GM12891 (cell line): Measurements from ENCODE around the gene MTERF2.

Experiments used
- DNase-seq: peaks from one replicate; pipeline ENCODE4 v3.0.0; 2011; ENCODE audit warnings: low spot score; ENCODE audit not compliant: insufficient read length
- FAIRE-seq: peaks from 2 replicates; lab custom pipeline; 2011; peaks lifted over from hg19 to GRCh38; lab: Jason Lieb, UNC
- PAX5 ChIP-seq: IDR thresholded peaks from 2 replicates; pipeline ENCODE4 v1.6.1; 2011; ENCODE audit warnings: low read length, moderate library complexity, mild to moderate bottlenecking; ENCODE audit not compliant: insufficient read depth, severe bottlenecking
- POLR2A ChIP-seq: IDR thresholded peaks from 2 replicates; pipeline ENCODE4 v1.6.1; 2011; ENCODE audit warnings: low read depth, low read length, control low read depth
- POLR2AphosphoS5 ChIP-seq: IDR thresholded peaks from 2 replicates; pipeline ENCODE4 v1.6.1; 2011; ENCODE audit warnings: low read depth, low read length, control low read depth
- POU2F2 ChIP-seq: IDR thresholded peaks from 2 replicates; pipeline ENCODE4 v1.6.1; 2011; ENCODE audit warnings: low read depth, mild to moderate bottlenecking, control low read depth, low read length, moderate library complexity
- SPI1 ChIP-seq: IDR thresholded peaks from 2 replicates; pipeline ENCODE4 v1.6.1; 2011; ENCODE audit warnings: low read depth, low read length, control low read depth
- TAF1 ChIP-seq: IDR thresholded peaks from 2 replicates; pipeline ENCODE4 v1.6.1; 2011; ENCODE audit warnings: low read depth, low read length, control low read depth

MTERF2 gene

DNA sequence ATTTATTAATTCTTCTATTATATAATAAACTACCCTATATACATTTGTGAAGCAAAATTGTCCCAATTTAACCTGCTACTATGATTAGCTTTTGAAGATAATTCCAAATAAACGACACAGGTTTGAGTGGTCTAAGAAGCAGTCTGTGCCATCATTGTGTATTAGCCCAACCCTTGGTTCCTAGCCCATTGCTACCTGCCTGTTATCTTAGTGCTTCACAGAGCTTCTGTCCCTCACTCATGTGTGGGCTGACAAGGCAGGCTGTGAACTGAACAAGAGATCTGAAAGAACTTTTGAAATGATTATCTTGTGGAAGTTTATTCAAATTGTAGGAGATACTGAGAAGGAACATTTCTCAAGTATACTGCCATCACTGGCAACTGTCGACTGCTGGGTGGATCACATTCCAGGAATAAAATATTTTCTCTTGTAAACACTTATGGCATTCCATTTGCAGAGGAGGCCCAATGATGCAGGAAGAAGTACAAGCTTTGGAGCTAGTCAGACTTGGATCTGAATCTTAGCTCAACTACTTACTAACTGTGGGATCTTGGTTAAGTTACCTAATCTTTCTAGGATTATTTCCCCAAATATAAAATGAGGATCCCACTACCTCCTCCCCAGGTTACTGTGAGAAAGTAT, 7.8 kb upstream of the MTERF2 start:
- TF ChIP-seq POLR2AphosphoS5 (no peak), TAF1 (no peak), POU2F2 (no peak), SPI1 (no peak), PAX5 (no peak), POLR2A (no peak)
- FAIRE-seq (no peak), DNase-seq (no peak)

DNA sequence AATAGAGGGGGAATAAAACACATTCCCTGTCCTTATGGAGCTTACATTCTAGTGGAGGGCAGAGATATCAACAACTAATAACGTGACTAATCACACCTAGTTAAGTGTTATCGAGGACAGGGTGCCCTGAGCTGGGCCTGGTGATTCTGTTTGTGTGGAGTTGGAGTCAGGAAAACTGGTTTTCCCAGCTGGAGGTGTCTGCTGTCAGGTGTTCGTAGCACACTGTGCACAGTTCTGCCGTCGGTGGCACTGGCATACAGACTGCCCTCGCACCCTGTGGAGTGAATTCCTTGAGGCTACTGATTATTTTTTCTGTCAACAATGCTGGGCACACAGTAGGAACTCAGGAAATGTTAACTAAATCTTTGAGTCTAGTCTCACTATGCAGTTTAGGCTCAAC, 900 bp upstream of the MTERF2 start:
- DNase-seq: no peak
- no peak for FAIRE-seq
- TF ChIP-seq POLR2AphosphoS5 (no peak), POLR2A (no peak), TAF1 (no peak), SPI1 (no peak), PAX5 (no peak)

DNA sequence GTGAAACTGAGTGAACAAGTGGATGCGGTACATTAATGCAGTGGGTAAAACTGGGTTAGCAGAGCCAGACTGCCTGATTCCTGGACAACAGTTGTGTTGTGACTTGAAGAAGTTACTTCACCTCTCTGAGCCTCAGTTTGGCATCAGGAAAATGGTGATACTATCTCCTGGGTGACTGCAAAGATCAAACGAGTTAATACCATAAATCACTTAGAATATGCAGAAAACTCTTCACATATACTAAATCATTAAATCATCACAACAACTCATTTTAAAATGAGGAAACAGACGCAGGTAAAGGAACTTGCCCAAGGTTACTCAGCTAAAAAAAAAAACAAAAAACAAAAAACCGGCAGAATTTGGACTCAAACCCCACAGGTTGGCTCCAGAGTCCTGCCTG, 811 bp downstream of the MTERF2 start:
- DNase-seq (no peak), FAIRE-seq (no peak)
- TF ChIP-seq POLR2AphosphoS5 (no peak), SPI1 (no peak), POLR2A (no peak), POU2F2 (no peak)

DNA sequence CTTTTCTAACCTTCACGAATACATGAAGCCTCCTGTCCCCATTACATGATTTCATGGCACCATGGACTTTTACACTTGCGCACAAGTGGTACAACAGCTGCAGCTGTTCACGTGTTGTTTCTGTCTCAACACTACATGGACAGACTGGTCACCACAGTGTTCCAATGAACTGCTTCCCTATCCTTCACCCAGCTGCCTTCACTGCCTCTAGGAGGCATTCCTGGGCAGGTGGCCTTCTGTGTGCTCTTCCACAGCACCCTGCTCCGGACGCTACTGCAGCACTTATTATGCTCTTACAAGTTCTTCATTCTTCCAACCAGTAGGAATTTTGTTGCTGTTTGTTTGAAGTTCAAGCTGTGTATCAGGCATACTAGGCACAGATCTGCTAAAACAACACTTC, 1.5 kb downstream of the MTERF2 start:
- TF ChIP-seq POU2F2: no peak
- TF ChIP-seq SPI1: no peak
- no peak for TF ChIP-seq TAF1
- no peak for TF ChIP-seq PAX5
- no peak for TF ChIP-seq POLR2AphosphoS5
- TF ChIP-seq POLR2A: no peak
- DNase-seq (no peak), FAIRE-seq (no peak)

DNA sequence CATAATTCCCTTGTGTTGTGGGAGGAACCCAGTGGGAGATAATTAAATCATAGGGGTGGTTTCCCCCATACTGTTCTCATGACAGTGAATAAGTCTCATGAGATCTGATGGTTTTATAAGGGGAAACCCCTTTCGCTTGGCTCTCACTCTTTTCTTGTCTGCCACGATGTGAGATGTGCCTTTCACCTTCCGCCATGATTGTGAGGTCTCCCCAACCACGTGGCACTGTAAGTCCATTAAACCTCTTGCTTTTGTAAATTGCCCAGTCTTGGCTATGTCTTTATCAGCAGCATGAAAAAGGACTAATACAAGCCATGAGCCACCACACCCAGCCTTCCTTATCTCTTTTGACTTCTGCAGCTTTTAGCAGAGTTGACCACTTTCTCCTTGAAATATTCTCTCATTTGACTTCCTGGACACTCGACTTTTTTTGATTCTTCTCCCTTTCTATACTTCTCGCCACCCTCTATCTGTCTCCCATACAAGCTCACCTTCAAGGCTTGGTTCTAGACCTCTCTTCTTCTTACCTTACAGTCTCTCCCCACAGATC, 2.3 kb downstream of the MTERF2 start:
- FAIRE-seq (no peak), DNase-seq (no peak)
- TF ChIP-seq POU2F2: no peak
- no peak for TF ChIP-seq POLR2AphosphoS5
- no peak for TF ChIP-seq POLR2A
- TF ChIP-seq PAX5: no peak
- no peak for TF ChIP-seq SPI1
- no peak for TF ChIP-seq TAF1

DNA sequence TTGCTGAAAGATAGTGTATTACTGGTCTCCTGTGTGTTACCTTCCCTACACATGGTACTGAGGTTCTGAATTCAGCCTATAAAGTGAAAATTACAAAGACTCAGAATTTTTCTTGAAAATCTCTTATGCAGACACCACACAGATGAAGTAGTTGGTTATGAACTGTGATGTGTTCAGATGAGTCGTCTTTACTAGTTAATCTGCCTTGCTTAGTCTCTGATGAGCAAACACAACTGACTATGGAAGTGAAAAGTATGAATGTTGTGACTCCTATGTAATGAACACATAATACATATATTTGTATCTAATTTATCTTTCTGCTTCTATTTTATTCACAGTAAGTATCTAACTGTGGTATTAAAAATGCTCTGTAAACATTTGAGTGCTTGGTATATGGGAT, 4.7 kb downstream of the MTERF2 start:
- no peak for TF ChIP-seq POLR2AphosphoS5
- no peak for TF ChIP-seq POU2F2
- no peak for TF ChIP-seq POLR2A
- TF ChIP-seq TAF1: no peak
- no peak for TF ChIP-seq SPI1
- no peak for TF ChIP-seq PAX5
- FAIRE-seq (no peak), DNase-seq (no peak)

DNA sequence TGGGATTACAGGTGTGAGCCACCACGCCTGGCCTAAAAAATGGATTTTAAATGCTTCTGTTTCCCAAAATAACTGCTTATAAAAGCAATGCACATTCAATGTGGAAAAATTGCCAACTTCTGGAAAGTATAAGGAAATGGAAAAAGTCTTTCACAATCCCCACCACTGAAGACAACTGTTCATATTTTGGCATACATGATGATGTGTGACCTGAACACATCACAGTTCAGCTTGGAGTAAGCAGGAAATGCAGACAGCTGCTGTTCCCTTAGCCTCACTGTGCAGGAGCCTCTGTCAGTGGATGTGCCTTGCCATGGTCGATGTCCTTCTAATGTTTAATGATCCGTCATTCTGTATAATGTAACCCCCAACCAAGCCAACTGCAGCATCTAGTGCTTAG, 5.2 kb downstream of the MTERF2 start:
- TF ChIP-seq POLR2A: no peak
- no peak for TF ChIP-seq TAF1
- TF ChIP-seq POLR2AphosphoS5: no peak
- TF ChIP-seq PAX5: no peak
- TF ChIP-seq POU2F2: no peak
- no peak for TF ChIP-seq SPI1
- DNase-seq (no peak), FAIRE-seq (no peak)

DNA sequence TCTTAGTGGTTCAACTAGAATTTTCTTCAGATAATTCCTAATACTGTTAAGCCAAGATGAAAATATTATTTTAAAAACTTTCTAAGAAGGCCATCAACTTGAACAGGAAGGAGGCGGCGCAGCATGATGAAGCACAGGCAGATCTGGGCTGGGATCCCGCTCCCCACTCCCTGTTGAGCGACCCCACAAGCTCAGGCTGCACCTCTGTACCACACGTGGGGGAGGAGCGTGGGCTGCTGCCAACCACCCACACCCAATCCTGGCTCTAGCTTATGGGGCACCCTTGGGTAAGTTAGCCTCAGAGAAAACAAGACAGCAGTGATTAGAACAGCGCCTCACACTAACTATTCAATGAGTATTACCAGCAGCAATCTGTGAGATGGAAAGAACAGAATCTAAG, 6.0 kb downstream of the MTERF2 start:
- DNase-seq (no peak), FAIRE-seq (no peak)
- TF ChIP-seq SPI1 (no peak), TAF1 (no peak), POU2F2 (no peak), POLR2A (no peak), POLR2AphosphoS5 (no peak), PAX5 (no peak)

DNA sequence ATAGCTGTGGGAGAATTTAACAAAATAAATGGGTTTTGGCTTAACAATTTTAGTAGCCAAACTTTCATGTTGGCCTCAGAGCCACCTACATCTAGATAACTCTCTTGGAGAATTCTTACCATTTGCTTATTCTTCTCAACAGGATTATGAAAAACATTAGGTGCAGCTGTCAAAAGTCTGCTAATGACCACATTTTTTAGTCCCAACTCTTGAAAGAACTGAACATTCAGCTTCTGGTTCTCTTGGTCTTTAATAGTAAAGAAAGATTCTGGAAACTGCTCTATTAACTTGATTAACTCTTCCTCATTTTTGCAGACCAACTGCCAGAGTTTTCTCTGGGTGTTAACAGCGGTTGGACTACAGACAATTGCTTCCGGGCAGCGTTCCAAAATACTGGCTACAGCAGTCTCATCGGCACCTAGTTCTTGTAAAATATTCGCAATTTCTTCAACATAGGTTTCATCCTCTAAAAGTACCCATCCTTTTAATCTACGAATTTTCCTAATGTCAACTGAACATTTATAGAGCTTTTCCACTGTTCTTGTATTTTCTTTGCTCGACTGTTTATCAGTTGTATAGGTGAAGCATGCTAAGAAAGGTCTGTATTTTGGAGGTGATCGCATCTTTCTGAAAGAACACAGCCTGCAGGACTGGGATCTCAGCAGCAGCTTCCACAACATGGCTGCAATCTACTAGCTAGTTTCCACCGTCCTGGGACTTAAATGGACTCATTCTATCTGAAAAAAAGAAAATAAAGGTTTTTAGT, 8.7 kb downstream of the MTERF2 start:
- DNase-seq (no peak), FAIRE-seq (no peak)
- TF ChIP-seq TAF1 (no peak), POLR2A (no peak), PAX5 (no peak), POLR2AphosphoS5 (no peak), POU2F2 (no peak), SPI1 (no peak)

DNA sequence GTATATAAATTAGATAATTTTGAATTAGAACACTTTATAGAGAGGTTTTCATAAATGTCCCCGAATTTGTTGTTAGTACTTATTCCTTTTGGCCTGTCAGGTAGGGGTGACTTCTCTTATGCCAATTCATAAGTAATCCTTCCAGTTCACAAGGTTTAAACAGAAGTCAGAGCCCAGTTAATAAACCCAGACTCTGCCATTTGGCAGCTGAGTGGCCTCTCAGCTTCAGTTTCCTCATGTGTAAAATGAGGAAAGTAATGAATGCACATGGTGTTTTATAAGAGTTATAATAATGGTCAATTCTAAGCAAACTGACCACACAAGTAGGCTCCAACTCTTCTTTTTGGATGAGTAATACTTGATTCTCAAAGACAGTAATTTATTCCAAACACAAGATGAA, 10.3 kb downstream of the MTERF2 start:
- no peak for FAIRE-seq
- no peak for DNase-seq
- TF ChIP-seq TAF1 (no peak), PAX5 (no peak), POLR2A (no peak), SPI1 (no peak), POU2F2 (no peak), POLR2AphosphoS5 (no peak)
